ENCODE data around the gene CPLX4.
A peak's percentile ranks its signal among the peaks of the same experiment; 100 is the strongest.

CPLX4 gene

GRCh38 chr18:59298871-59299270 lies 19.6 kb downstream of the CPLX4 start:
- Histone ChIP-seq H3K79me2 (ENCODE audit: low read length) (no peaks in the 10 kb centered on the region), H3K4me2 (ENCODE audit: low read length) (no peak overlapping the region), H3K27me3 (ENCODE audit: low read depth, low read length) (peaks cover 38% of the 10 kb centered on the region), H3K4me3 (ENCODE audit: low read length) (no peak overlapping the region), H3K36me3 (replicated peaks; ENCODE audit: low read depth, low read length) (no peaks in the 10 kb centered on the region), H3K9me3 (ENCODE audit: insufficient read depth, low read length) (no peaks in the 10 kb centered on the region), H4K20me1 (ENCODE audit: insufficient read depth, low read length) (no peaks in the 10 kb centered on the region), H3K4me1 (ENCODE audit: low read length) (no peaks in the 10 kb centered on the region), H3K9ac (ENCODE audit: low read length) (no peak overlapping the region), H3K27ac (ENCODE audit: low read length) (no peak overlapping the region), H2AFZ (ENCODE audit: low read depth, low read length) (no peak overlapping the region)
- TF ChIP-seq EZH2phosphoT487 (IDR thresholded peaks at IDR 0.05; ENCODE audit: low read depth) (no peak), CTCF (IDR thresholded peaks at IDR 0.05; ENCODE audit: low read depth, low read length) (no peak)

GRCh38 chr18:59293317-59293716 lies 25.1 kb downstream of the CPLX4 start:
- no peak for TF ChIP-seq CTCF (IDR thresholded peaks at IDR 0.05; ENCODE audit: low read depth, low read length)
- TF ChIP-seq EZH2phosphoT487 (IDR thresholded peaks at IDR 0.05; ENCODE audit: low read depth), result no peak
- Histone ChIP-seq H3K27ac (ENCODE audit: low read length) (no peak overlapping the region), H3K4me1 (ENCODE audit: low read length) (no peaks in the 10 kb centered on the region), H3K4me3 (ENCODE audit: low read length) (no peak overlapping the region), H3K4me2 (ENCODE audit: low read length) (no peak overlapping the region), H4K20me1 (ENCODE audit: insufficient read depth, low read length) (no peaks in the 10 kb centered on the region), H3K79me2 (ENCODE audit: low read length) (no peaks in the 10 kb centered on the region), H3K36me3 (replicated peaks; ENCODE audit: low read depth, low read length) (no peaks in the 10 kb centered on the region), H3K9ac (ENCODE audit: low read length) (no peak overlapping the region), H3K27me3 (ENCODE audit: low read depth, low read length) (peaks cover 61% of the 10 kb centered on the region), H2AFZ (ENCODE audit: low read depth, low read length) (no peak overlapping the region), H3K9me3 (ENCODE audit: insufficient read depth, low read length) (no peaks in the 10 kb centered on the region)

DNA sequence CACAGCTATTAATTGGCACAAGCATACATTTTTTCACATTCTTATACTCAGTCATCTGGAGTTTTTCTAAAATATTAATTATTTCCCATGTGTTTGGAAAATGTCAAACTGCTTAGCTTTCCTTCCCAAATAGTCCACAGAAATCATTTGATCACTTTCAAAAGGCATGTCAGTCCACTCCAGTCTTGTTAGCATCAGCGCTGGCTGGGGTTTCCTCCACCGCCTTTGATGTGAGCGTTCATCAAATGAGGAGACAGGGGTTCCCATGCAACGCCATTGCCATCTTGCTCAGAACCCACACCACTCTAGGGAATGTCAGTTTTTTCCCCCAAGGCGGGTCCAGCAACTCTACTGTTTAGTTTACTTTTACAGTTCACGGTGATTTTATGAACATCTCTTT lies 32.1 kb downstream of the CPLX4 start:
- no peak for TF ChIP-seq CTCF (IDR thresholded peaks at IDR 0.05; ENCODE audit: low read depth, low read length)
- no peak for TF ChIP-seq EZH2phosphoT487 (IDR thresholded peaks at IDR 0.05; ENCODE audit: low read depth)
- no peak overlapping the region for H3K4me3 ChIP-seq (ENCODE audit: low read length)
- no peaks in the 10 kb centered on the region for H3K9me3 ChIP-seq (ENCODE audit: insufficient read depth, low read length)
- no peak overlapping the region for H3K9ac ChIP-seq (ENCODE audit: low read length)
- H3K27ac ChIP-seq (ENCODE audit: low read length), result no peak overlapping the region
- peaks cover 12% of the 10 kb centered on the region for H3K4me1 ChIP-seq (ENCODE audit: low read length)
- H4K20me1 ChIP-seq (ENCODE audit: insufficient read depth, low read length), result no peaks in the 10 kb centered on the region
- no peaks in the 10 kb centered on the region for H3K79me2 ChIP-seq (ENCODE audit: low read length)
- H3K27me3 ChIP-seq (ENCODE audit: low read depth, low read length), result peaks cover 67% of the 10 kb centered on the region
- H2AFZ ChIP-seq (ENCODE audit: low read depth, low read length), result no peak overlapping the region
- no peaks in the 10 kb centered on the region for H3K36me3 ChIP-seq (replicated peaks; ENCODE audit: low read depth, low read length)
- H3K4me2 ChIP-seq (ENCODE audit: low read length), result no peak overlapping the region

DNA sequence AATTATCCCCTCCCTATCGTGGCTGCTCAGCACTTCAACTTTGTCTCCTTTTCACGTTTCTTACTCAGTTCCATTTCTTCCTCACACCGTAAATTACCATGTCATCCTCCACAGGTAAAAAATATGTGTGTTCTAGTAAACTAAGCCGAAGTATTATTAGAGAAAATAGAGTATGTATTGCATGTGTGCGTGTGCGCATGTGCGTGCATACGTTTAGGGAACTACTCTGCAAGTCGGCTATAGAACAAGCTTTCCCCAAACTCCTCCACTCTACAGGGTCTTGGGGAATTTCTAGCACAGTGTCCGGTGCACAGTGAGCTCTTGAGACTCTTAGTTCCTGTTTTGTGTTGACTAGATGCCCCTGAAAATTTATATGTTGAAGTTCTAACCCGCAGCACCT lies 36.1 kb downstream of the CPLX4 start:
- Histone ChIP-seq H3K4me3 (ENCODE audit: low read length) (peak overlapping the region; percentile 48), H3K9ac (ENCODE audit: low read length) (no peak overlapping the region), H4K20me1 (ENCODE audit: insufficient read depth, low read length) (no peaks in the 10 kb centered on the region), H3K4me2 (ENCODE audit: low read length) (peak overlapping the region; percentile 48), H3K4me1 (ENCODE audit: low read length) (peaks cover 29% of the 10 kb centered on the region), H3K79me2 (ENCODE audit: low read length) (no peaks in the 10 kb centered on the region), H3K27ac (ENCODE audit: low read length) (no peak overlapping the region), H3K27me3 (ENCODE audit: low read depth, low read length) (peaks cover 79% of the 10 kb centered on the region), H3K36me3 (replicated peaks; ENCODE audit: low read depth, low read length) (no peaks in the 10 kb centered on the region), H3K9me3 (ENCODE audit: insufficient read depth, low read length) (no peaks in the 10 kb centered on the region), H2AFZ (ENCODE audit: low read depth, low read length) (no peak overlapping the region)
- TF ChIP-seq EZH2phosphoT487 (IDR thresholded peaks at IDR 0.05; ENCODE audit: low read depth), result no peak

DNA sequence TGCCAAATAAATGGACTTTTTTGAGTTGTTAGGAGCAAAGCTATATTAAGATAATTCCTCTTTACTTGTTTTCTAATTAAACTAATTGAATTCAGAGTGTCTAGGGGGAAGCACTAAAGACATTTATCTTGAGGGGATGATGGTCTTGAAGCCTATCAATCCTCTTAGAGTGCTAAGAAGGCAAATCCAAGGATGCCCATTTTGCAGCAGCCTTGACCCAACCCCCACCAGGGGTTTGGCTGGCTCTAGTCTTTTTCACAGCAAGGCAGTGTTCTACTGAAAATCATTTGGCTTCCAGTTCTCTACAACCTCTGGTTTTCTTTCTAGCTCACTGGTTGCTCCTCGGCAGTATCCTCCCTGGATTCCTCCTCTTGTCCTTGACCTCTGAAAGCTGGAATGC lies 38.7 kb downstream of the CPLX4 start:
- no peak overlapping the region for H2AFZ ChIP-seq (ENCODE audit: low read depth, low read length)
- H3K27me3 ChIP-seq (ENCODE audit: low read depth, low read length), result peaks cover 53% of the 10 kb centered on the region
- H3K36me3 ChIP-seq (replicated peaks; ENCODE audit: low read depth, low read length), result no peaks in the 10 kb centered on the region
- H3K4me1 ChIP-seq (ENCODE audit: low read length), result peaks cover 29% of the 10 kb centered on the region
- no peaks in the 10 kb centered on the region for H3K9me3 ChIP-seq (ENCODE audit: insufficient read depth, low read length)
- H3K27ac ChIP-seq (ENCODE audit: low read length), result no peak overlapping the region
- no peak overlapping the region for H3K9ac ChIP-seq (ENCODE audit: low read length)
- no peak for TF ChIP-seq CTCF (IDR thresholded peaks at IDR 0.05; ENCODE audit: low read depth, low read length)
- no peak for TF ChIP-seq EZH2phosphoT487 (IDR thresholded peaks at IDR 0.05; ENCODE audit: low read depth)
- H3K4me3 ChIP-seq (ENCODE audit: low read length), result no peak overlapping the region
- H4K20me1 ChIP-seq (ENCODE audit: insufficient read depth, low read length), result no peaks in the 10 kb centered on the region
- no peaks in the 10 kb centered on the region for H3K79me2 ChIP-seq (ENCODE audit: low read length)
- peak overlapping the region; percentile 27 for H3K4me2 ChIP-seq (ENCODE audit: low read length)
